Endodermal cell (in vitro differentiated cells): ENCODE measurements around the gene RAB3GAP2. TPM values are rescaled to one million over a fixed set of nuclear protein-coding genes. Genes with fewer than 3 reads are reported as not detected.

ENCODE experiments used
- DNase-seq: peaks from one replicate; pipeline ENCODE4 v3.0.0-alpha.2; 2017
- H3K27ac ChIP-seq: 2 replicates; pipeline ENCODE4 v1.5.1; 2013; ENCODE audit warnings: mild to moderate bottlenecking, low read depth, low read length, moderate library complexity
- H3K27me3 ChIP-seq: 2 replicates; pipeline ENCODE4 v1.6.1; 2013; ENCODE audit warnings: mild to moderate bottlenecking, low read length, moderate library complexity; ENCODE audit not compliant: insufficient read depth, control insufficient read depth, poor library complexity, severe bottlenecking
- H3K36me3 ChIP-seq: 2 replicates; pipeline ENCODE4 v1.7.0; 2013; ENCODE audit warnings: mild to moderate bottlenecking, low read length, moderate library complexity; ENCODE audit not compliant: control insufficient read depth, insufficient read depth
- H3K4me1 ChIP-seq: one replicate; pipeline ENCODE4 v1.7.0; 2013; ENCODE audit warnings: low read length; ENCODE audit not compliant: control insufficient read depth, insufficient read depth
- H3K4me3 ChIP-seq: 2 replicates; pipeline ENCODE4 v1.5.1; 2013; ENCODE audit warnings: mild to moderate bottlenecking, low read length, moderate library complexity
- H3K9ac ChIP-seq: 2 replicates; pipeline ENCODE4 v1.6.1; 2013; ENCODE audit warnings: mild to moderate bottlenecking, low read length, moderate library complexity; ENCODE audit not compliant: poor library complexity, severe bottlenecking; ENCODE audit errors: extremely low read depth
- H3K9me3 ChIP-seq: 2 replicates; pipeline ENCODE4 v1.6.1; 2013; ENCODE audit warnings: mild to moderate bottlenecking, low read length, moderate library complexity; ENCODE audit not compliant: control insufficient read depth
- H3K27ac Mint-ChIP-seq: 2 replicates; pipeline ENCODE4 v1.8.0; 2020; ENCODE audit warnings: mixed read lengths
- H3K27me3 Mint-ChIP-seq: 2 replicates; pipeline ENCODE4 v1.8.0; 2021; ENCODE audit warnings: mild to moderate bottlenecking, mixed read lengths; ENCODE audit not compliant: insufficient read depth
- H3K36me3 Mint-ChIP-seq: 2 replicates; pipeline ENCODE4 v1.8.0; 2020; ENCODE audit warnings: low read depth, mixed read lengths
- H3K4me1 Mint-ChIP-seq: 2 replicates; pipeline ENCODE4 v1.8.0; 2020; ENCODE audit warnings: mixed read lengths
- H3K4me3 Mint-ChIP-seq: 2 replicates; pipeline ENCODE4 v1.8.0; 2020; ENCODE audit warnings: mild to moderate bottlenecking, moderate library complexity, mixed read lengths
- H3K9me3 Mint-ChIP-seq: 2 replicates; pipeline ENCODE4 v1.8.0; 2020; ENCODE audit warnings: mild to moderate bottlenecking, mixed read lengths
- CTCF ChIP-seq: fragments of 200-600 bp; sonication (generic); conservative IDR thresholded peaks from 2 replicates; pipeline ENCODE4 v1.5.0; 2021; ENCODE audit warnings: antibody characterized with exemption, mild to moderate bottlenecking
- WGBS, 2 experiments: methylation state at CpG; one replicate each; pipeline versions ENCODE4 v1.1.5 to v1.1.7; 2013; ENCODE audit warnings: missing lambda C conversion rate in 2 of 2, mixed read lengths in 1 of 2; ENCODE audit not compliant: insufficient coverage in 1 of 2, insufficient read length in 1 of 2; 5-methylcytosine and 5-hydroxymethylcytosine counted together
- total RNA-seq, 2 donors: library from RNA; stranded (reverse); fragmentation: NEBNext Ultra II Directional in 1 of 2; extraction: Animal tissue kit (Norgen Biotek cat#: 25700) in 1 of 2; gene quantifications; 2 replicates in 1 of 2; 3 replicates in 1 of 2; pipeline ENCODE4 v1.2.1, GENCODE V29; 2021

RAB3GAP2 gene
- total RNA-seq, 2 donors from 2014 or later: 39.3 to 50.4 TPM

- Histone ChIP-seq H3K4me1 (no peaks in the 10 kb centered on the region), H3K27me3 (no peaks in the 10 kb centered on the region), H3K9me3 (peaks cover 9% of the 10 kb centered on the region), H3K4me3 (no peak overlapping the region), H3K27ac (no peak overlapping the region), H3K36me3 (peaks cover 6% of the 10 kb centered on the region), H3K9ac (no peak overlapping the region)
- no peak overlapping the region for H3K4me3 Mint-ChIP-seq
- H3K27ac Mint-ChIP-seq: no peak overlapping the region
- TF ChIP-seq CTCF: no peak
- peaks cover 21% of the 10 kb centered on the region for H3K9me3 Mint-ChIP-seq
- H3K36me3 Mint-ChIP-seq: peaks cover 25% of the 10 kb centered on the region
- H3K4me1 Mint-ChIP-seq: no peaks in the 10 kb centered on the region
- WGBS, 2 experiments: 100% methylated on average over 1 of the region's 2 CpGs; no CpG with 5 or more reads in 1 of the 2 experiments
- DNase-seq: no peak
- no peaks in the 10 kb centered on the region for H3K27me3 Mint-ChIP-seq
These were observed 31.1 kb downstream of the RAB3GAP2 start for GRCh38 chr1:220241072-220241663.

- TF ChIP-seq CTCF: no peak
- no peaks in the 10 kb centered on the region for H3K4me1 Mint-ChIP-seq
These were observed 32.3 kb downstream of the RAB3GAP2 start for GRCh38 chr1:220239966-220240365.

GRCh38 chr1:220239213-220239612, 33.0 kb downstream of the RAB3GAP2 start:
- Mint-ChIP-seq H3K4me3 (no peak overlapping the region), H3K36me3 (peaks cover 10% of the 10 kb centered on the region), H3K27me3 (no peaks in the 10 kb centered on the region)

More at GRCh38 chr1:220239966-220240365, 32.3 kb downstream of the RAB3GAP2 start:
- H3K4me3 Mint-ChIP-seq: no peak overlapping the region
- H3K27me3 Mint-ChIP-seq: no peaks in the 10 kb centered on the region
- peaks cover 17% of the 10 kb centered on the region for H3K36me3 Mint-ChIP-seq
- no peak overlapping the region for H3K9ac ChIP-seq
- no peak overlapping the region for H3K27ac Mint-ChIP-seq
- H3K9me3 Mint-ChIP-seq: peaks cover 12% of the 10 kb centered on the region
- H3K4me3 ChIP-seq: no peak overlapping the region
- WGBS, 2 experiments: 97% methylated on average over 3 of the region's 3 CpGs; no CpG with 5 or more reads in 1 of the 2 experiments
- no peaks in the 10 kb centered on the region for H3K27me3 ChIP-seq
- H3K27ac ChIP-seq: no peak overlapping the region
- H3K36me3 ChIP-seq: peaks cover 6% of the 10 kb centered on the region
- H3K4me1 ChIP-seq: no peaks in the 10 kb centered on the region
- H3K9me3 ChIP-seq: peaks cover 9% of the 10 kb centered on the region
- no peak for DNase-seq

More at GRCh38 chr1:220239213-220239612, 33.0 kb downstream of the RAB3GAP2 start:
- TF ChIP-seq CTCF: no peak
- no peak for DNase-seq
- Mint-ChIP-seq H3K27ac (no peak overlapping the region), H3K4me1 (no peaks in the 10 kb centered on the region), H3K9me3 (peaks cover 5% of the 10 kb centered on the region)
- H3K27ac ChIP-seq: no peak overlapping the region
- WGBS, 2 experiments: 94 to 97% methylated on average over 4 of the region's 5 CpGs
- H3K4me1 ChIP-seq: no peaks in the 10 kb centered on the region
- H3K9me3 ChIP-seq: peaks cover 3% of the 10 kb centered on the region
- no peak overlapping the region for H3K4me3 ChIP-seq
- peaks cover 6% of the 10 kb centered on the region for H3K36me3 ChIP-seq
- H3K27me3 ChIP-seq: no peaks in the 10 kb centered on the region
- no peak overlapping the region for H3K9ac ChIP-seq
